Measurements from ENCODE around the gene LIMS2.

LIMS2 gene

GRCh38 chr2:127644066-127645025, 31.0 kb downstream of the LIMS2 start:
- TF ChIP-seq CTCF (conservative IDR thresholded peaks at IDR 0.05; ENCODE audit: control insufficient read depth, insufficient read depth, low read depth, low read length) = no peak
- no peak overlapping the region for H3K4me3 ChIP-seq (ENCODE audit: control insufficient read depth, low read depth, low read length)
- DNase-seq (ENCODE audit: low read depth) = no peak

- H3K4me3 ChIP-seq (ENCODE audit: control insufficient read depth, low read depth, low read length) = no peak overlapping the region
- no peak for TF ChIP-seq CTCF (conservative IDR thresholded peaks at IDR 0.05; ENCODE audit: control insufficient read depth, insufficient read depth, low read depth, low read length)
- DNase-seq (ENCODE audit: low read depth) = no peak
Measured at GRCh38 chr2:127643439-127644065, 31.8 kb downstream of the LIMS2 start.

GRCh38 chr2:127642706-127643438, 32.5 kb downstream of the LIMS2 start:
- no peak overlapping the region for H3K4me3 ChIP-seq (ENCODE audit: control insufficient read depth, low read depth, low read length)
- no peak for TF ChIP-seq CTCF (conservative IDR thresholded peaks at IDR 0.05; ENCODE audit: control insufficient read depth, insufficient read depth, low read depth, low read length)
- no peak for DNase-seq (ENCODE audit: low read depth)

- no peak overlapping the region for H3K4me3 ChIP-seq (ENCODE audit: control insufficient read depth, low read depth, low read length)
- DNase-seq (ENCODE audit: low read depth) = no peak
- no peak for TF ChIP-seq CTCF (conservative IDR thresholded peaks at IDR 0.05; ENCODE audit: control insufficient read depth, insufficient read depth, low read depth, low read length)
Measured at GRCh38 chr2:127641846-127642507, 33.4 kb downstream of the LIMS2 start.

GRCh38 chr2:127641133-127641532, 34.2 kb downstream of the LIMS2 start:
- DNase-seq (ENCODE audit: low read depth) = no peak
- H3K4me3 ChIP-seq (ENCODE audit: control insufficient read depth, low read depth, low read length) = no peak overlapping the region
- no peak for TF ChIP-seq CTCF (conservative IDR thresholded peaks at IDR 0.05; ENCODE audit: control insufficient read depth, insufficient read depth, low read depth, low read length)
